Endothelial cell (in vitro differentiated cells): ENCODE data around the gene PLPPR1. TPM values are rescaled to one million over a fixed set of nuclear protein-coding genes. Genes with fewer than 3 reads are reported as not detected.

Experiments
- DNase-seq: peaks from one replicate; pipeline ENCODE4 v3.0.0; 2021; ENCODE audit warnings: low spot score
- H3K27ac Mint-ChIP-seq: one replicate; pipeline ENCODE4 v1.8.0; 2021; ENCODE audit warnings: mixed read lengths, inconsistent platforms; ENCODE audit not compliant: unreplicated experiment
- H3K27me3 Mint-ChIP-seq: one replicate; pipeline ENCODE4 v1.8.0; 2021; ENCODE audit warnings: mild to moderate bottlenecking, moderate library complexity, mixed read lengths, inconsistent platforms; ENCODE audit not compliant: unreplicated experiment
- H3K36me3 Mint-ChIP-seq: one replicate; pipeline ENCODE4 v1.8.0; 2021; ENCODE audit warnings: mild to moderate bottlenecking, low read depth, mixed read lengths, inconsistent platforms; ENCODE audit not compliant: unreplicated experiment
- H3K4me1 Mint-ChIP-seq: one replicate; pipeline ENCODE4 v1.8.0; 2021; ENCODE audit warnings: mild to moderate bottlenecking, mixed read lengths, inconsistent platforms; ENCODE audit not compliant: unreplicated experiment
- H3K4me3 Mint-ChIP-seq: one replicate; pipeline ENCODE4 v1.8.0; 2021; ENCODE audit warnings: mild to moderate bottlenecking, mixed read lengths, inconsistent platforms; ENCODE audit not compliant: unreplicated experiment
- H3K9me3 Mint-ChIP-seq: one replicate; pipeline ENCODE4 v1.8.0; 2021; ENCODE audit warnings: mixed read lengths, inconsistent platforms; ENCODE audit not compliant: unreplicated experiment
- total RNA-seq: library from RNA; stranded (reverse); fragmentation: NEBNext Ultra II Directional; extraction: Animal tissue kit (Norgen Biotek cat#: 25700); gene quantifications from one replicate; pipeline ENCODE4 v1.2.1, GENCODE V29; 2021; ENCODE audit not compliant: unreplicated experiment
- TF ChIP-seq, protein P1 (sequence below): fragments of 200-600 bp; sonication (generic); IDR thresholded peaks from one replicate; pipeline ENCODE4 v1.5.0; 2021; ENCODE audit warnings: antibody characterized with exemption; ENCODE audit not compliant: unreplicated experiment

The PLPPR1 gene
- total RNA-seq, 1 donor from 2014 or later = 0.15 TPM

- DNase-seq = no peak
- H3K27me3 Mint-ChIP-seq = no peaks in the 10 kb centered on the region
- H3K4me3 Mint-ChIP-seq = no peak overlapping the region
- TF ChIP-seq, protein P1, sequence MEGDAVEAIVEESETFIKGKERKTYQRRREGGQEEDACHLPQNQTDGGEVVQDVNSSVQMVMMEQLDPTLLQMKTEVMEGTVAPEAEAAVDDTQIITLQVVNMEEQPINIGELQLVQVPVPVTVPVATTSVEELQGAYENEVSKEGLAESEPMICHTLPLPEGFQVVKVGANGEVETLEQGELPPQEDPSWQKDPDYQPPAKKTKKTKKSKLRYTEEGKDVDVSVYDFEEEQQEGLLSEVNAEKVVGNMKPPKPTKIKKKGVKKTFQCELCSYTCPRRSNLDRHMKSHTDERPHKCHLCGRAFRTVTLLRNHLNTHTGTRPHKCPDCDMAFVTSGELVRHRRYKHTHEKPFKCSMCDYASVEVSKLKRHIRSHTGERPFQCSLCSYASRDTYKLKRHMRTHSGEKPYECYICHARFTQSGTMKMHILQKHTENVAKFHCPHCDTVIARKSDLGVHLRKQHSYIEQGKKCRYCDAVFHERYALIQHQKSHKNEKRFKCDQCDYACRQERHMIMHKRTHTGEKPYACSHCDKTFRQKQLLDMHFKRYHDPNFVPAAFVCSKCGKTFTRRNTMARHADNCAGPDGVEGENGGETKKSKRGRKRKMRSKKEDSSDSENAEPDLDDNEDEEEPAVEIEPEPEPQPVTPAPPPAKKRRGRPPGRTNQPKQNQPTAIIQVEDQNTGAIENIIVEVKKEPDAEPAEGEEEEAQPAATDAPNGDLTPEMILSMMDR = no peak
- H3K36me3 Mint-ChIP-seq = no peaks in the 10 kb centered on the region
- no peaks in the 10 kb centered on the region for H3K9me3 Mint-ChIP-seq
- H3K4me1 Mint-ChIP-seq = peaks cover 6% of the 10 kb centered on the region
- no peak overlapping the region for H3K27ac Mint-ChIP-seq
Measured at GRCh38 chr9:101352892-101353463, 324.5 kb downstream of the PLPPR1 start.

- TF ChIP-seq, protein P1 = no peak
- no peaks in the 10 kb centered on the region for H3K36me3 Mint-ChIP-seq
- no peaks in the 10 kb centered on the region for H3K27me3 Mint-ChIP-seq
- H3K27ac Mint-ChIP-seq = no peak overlapping the region
- no peak overlapping the region for H3K4me3 Mint-ChIP-seq
- H3K4me1 Mint-ChIP-seq = peaks cover 6% of the 10 kb centered on the region
- no peak for DNase-seq
- no peaks in the 10 kb centered on the region for H3K9me3 Mint-ChIP-seq
Measured at GRCh38 chr9:101353683-101354082, 325.2 kb downstream of the PLPPR1 start.

DNA sequence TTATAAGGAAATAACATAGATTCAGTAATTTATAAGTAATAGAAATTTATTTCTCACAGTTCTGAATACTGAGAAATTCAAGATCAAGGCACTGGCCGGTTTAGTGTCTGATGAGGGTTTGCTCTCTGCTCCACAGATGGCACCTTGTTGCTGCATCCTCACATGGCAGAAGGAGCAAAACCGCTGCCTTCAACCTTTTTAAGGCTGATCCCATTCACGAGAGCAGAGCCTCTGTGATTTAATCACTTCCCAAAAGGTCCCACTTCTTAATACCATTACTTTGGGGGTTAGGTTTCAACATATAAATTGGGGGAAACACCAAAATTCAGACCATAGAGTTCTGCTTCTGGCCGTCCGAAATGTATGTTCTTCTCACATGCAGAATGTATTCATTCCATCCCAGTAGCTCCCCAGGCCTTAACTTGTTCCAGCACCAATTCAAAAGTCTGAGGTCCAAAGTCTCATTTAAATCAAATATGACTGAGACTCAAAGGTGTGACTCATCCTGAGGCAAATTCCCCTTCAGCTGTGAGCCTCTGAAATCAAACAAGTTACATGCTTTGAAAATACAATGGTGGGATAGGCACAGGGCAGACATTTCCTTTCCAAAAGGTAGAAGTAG, 325.7 kb downstream of the PLPPR1 start:
- TF ChIP-seq, protein P1 = no peak
- Mint-ChIP-seq H3K36me3 (no peaks in the 10 kb centered on the region), H3K4me1 (peaks cover 6% of the 10 kb centered on the region), H3K27me3 (no peaks in the 10 kb centered on the region), H3K27ac (no peak overlapping the region), H3K9me3 (no peaks in the 10 kb centered on the region), H3K4me3 (no peak overlapping the region)
- no peak for DNase-seq

- peaks cover 6% of the 10 kb centered on the region for H3K4me1 Mint-ChIP-seq
- H3K27ac Mint-ChIP-seq = no peak overlapping the region
- H3K27me3 Mint-ChIP-seq = no peaks in the 10 kb centered on the region
- TF ChIP-seq, protein P1 = no peak
- no peak for DNase-seq
- no peaks in the 10 kb centered on the region for H3K36me3 Mint-ChIP-seq
- H3K9me3 Mint-ChIP-seq = no peaks in the 10 kb centered on the region
- no peak overlapping the region for H3K4me3 Mint-ChIP-seq
Measured at GRCh38 chr9:101354765-101355708, 326.5 kb downstream of the PLPPR1 start.
